Measurements from ENCODE around the gene TAF11L6.
"Not testable (repeated sequence)": the region's sequence is repeated elsewhere in the genome, so short reads cannot be mapped to it uniquely, and the experiment has no call there.

The TAF11L6 gene

GRCh38 chr5:17528369-17528768, at the start of gene TAF11L6:
TAF11L6 (plus strand) TSS chr5:17528669.
- not testable (repeated sequence) for H3K36me3 ChIP-seq (ENCODE audit: insufficient read depth, low read length); H3K9me3 ChIP-seq (ENCODE audit: low read depth, low read length); H3K9ac ChIP-seq (ENCODE audit: insufficient read length); DNase-seq (ENCODE audit: low read depth, low spot score); H3K4me3 ChIP-seq; H3K27ac ChIP-seq

- no peaks in the 10 kb centered on the region for H3K9me3 ChIP-seq (ENCODE audit: low read depth, low read length)
- DNase-seq (ENCODE audit: low read depth, low spot score): no peak
- H3K9ac ChIP-seq (ENCODE audit: insufficient read length): no peak overlapping the region
- H3K27ac ChIP-seq: no peak overlapping the region
- no peak overlapping the region for H3K4me3 ChIP-seq
- no peak for TF ChIP-seq EZH2 (IDR thresholded peaks at IDR 0.05)
- TF ChIP-seq POLR2AphosphoS5 (IDR thresholded peaks at IDR 0.05; ENCODE audit: borderline replicate concordance, low read depth, low read length): no peak
- no peak for TF ChIP-seq FOXP2 (optimal IDR thresholded peaks at IDR 0.05; ENCODE audit: control extremely low read depth, extremely low read length, insufficient read depth)
- no peaks in the 10 kb centered on the region for H3K36me3 ChIP-seq (ENCODE audit: insufficient read depth, low read length)
These were observed 47.1 kb upstream of the TAF11L6 start for GRCh38 chr5:17481378-17481777.

GRCh38 chr5:17482790-17483189, 45.7 kb upstream of the TAF11L6 start:
- TF ChIP-seq POLR2AphosphoS5 (IDR thresholded peaks at IDR 0.05; ENCODE audit: borderline replicate concordance, low read depth, low read length) (no peak), EZH2 (IDR thresholded peaks at IDR 0.05) (no peak), FOXP2 (optimal IDR thresholded peaks at IDR 0.05; ENCODE audit: control extremely low read depth, extremely low read length, insufficient read depth) (no peak)
- DNase-seq (ENCODE audit: low read depth, low spot score): no peak
- Histone ChIP-seq H3K9me3 (ENCODE audit: low read depth, low read length) (no peaks in the 10 kb centered on the region), H3K4me3 (no peak overlapping the region), H3K27ac (no peak overlapping the region), H3K36me3 (ENCODE audit: insufficient read depth, low read length) (no peaks in the 10 kb centered on the region), H3K9ac (ENCODE audit: insufficient read length) (no peak overlapping the region)

- H3K9ac ChIP-seq (ENCODE audit: insufficient read length); H3K9me3 ChIP-seq (ENCODE audit: low read depth, low read length); DNase-seq (ENCODE audit: low read depth, low spot score); H3K36me3 ChIP-seq (ENCODE audit: insufficient read depth, low read length); H3K4me3 ChIP-seq; H3K27ac ChIP-seq: not testable (repeated sequence)
These were observed 41.9 kb upstream of the TAF11L6 start for GRCh38 chr5:17486464-17487173.

GRCh38 chr5:17487174-17487512, 41.3 kb upstream of the TAF11L6 start:
- H3K36me3 ChIP-seq (ENCODE audit: insufficient read depth, low read length): no peaks in the 10 kb centered on the region
- no peak overlapping the region for H3K9ac ChIP-seq (ENCODE audit: insufficient read length)
- DNase-seq (ENCODE audit: low read depth, low spot score): no peak
- no peak overlapping the region for H3K4me3 ChIP-seq
- TF ChIP-seq POLR2AphosphoS5 (IDR thresholded peaks at IDR 0.05; ENCODE audit: borderline replicate concordance, low read depth, low read length) (no peak), EZH2 (IDR thresholded peaks at IDR 0.05) (no peak), FOXP2 (optimal IDR thresholded peaks at IDR 0.05; ENCODE audit: control extremely low read depth, extremely low read length, insufficient read depth) (no peak)
- H3K27ac ChIP-seq: no peak overlapping the region
- H3K9me3 ChIP-seq (ENCODE audit: low read depth, low read length): no peaks in the 10 kb centered on the region

GRCh38 chr5:17491257-17491656, 37.2 kb upstream of the TAF11L6 start:
- not testable (repeated sequence) for H3K27ac ChIP-seq; DNase-seq (ENCODE audit: low read depth, low spot score); H3K36me3 ChIP-seq (ENCODE audit: insufficient read depth, low read length)

GRCh38 chr5:17492770-17493169, 35.7 kb upstream of the TAF11L6 start:
- no peak for DNase-seq (ENCODE audit: low read depth, low spot score)
- TF ChIP-seq FOXP2 (optimal IDR thresholded peaks at IDR 0.05; ENCODE audit: control extremely low read depth, extremely low read length, insufficient read depth) (no peak), POLR2AphosphoS5 (IDR thresholded peaks at IDR 0.05; ENCODE audit: borderline replicate concordance, low read depth, low read length) (no peak), EZH2 (IDR thresholded peaks at IDR 0.05) (no peak)
- Histone ChIP-seq H3K4me3 (no peak overlapping the region), H3K36me3 (ENCODE audit: insufficient read depth, low read length) (no peaks in the 10 kb centered on the region), H3K27ac (no peak overlapping the region), H3K9me3 (ENCODE audit: low read depth, low read length) (no peaks in the 10 kb centered on the region), H3K9ac (ENCODE audit: insufficient read length) (no peak overlapping the region)

More at GRCh38 chr5:17491257-17491656, 37.2 kb upstream of the TAF11L6 start:
- not testable (repeated sequence) for H3K4me3 ChIP-seq; H3K9me3 ChIP-seq (ENCODE audit: low read depth, low read length); H3K9ac ChIP-seq (ENCODE audit: insufficient read length)

- H3K9me3 ChIP-seq (ENCODE audit: low read depth, low read length): no peaks in the 10 kb centered on the region
- no peak for DNase-seq (ENCODE audit: low read depth, low spot score)
- no peak overlapping the region for H3K27ac ChIP-seq
- TF ChIP-seq FOXP2 (optimal IDR thresholded peaks at IDR 0.05; ENCODE audit: control extremely low read depth, extremely low read length, insufficient read depth) (no peak), EZH2 (IDR thresholded peaks at IDR 0.05) (no peak), POLR2AphosphoS5 (IDR thresholded peaks at IDR 0.05; ENCODE audit: borderline replicate concordance, low read depth, low read length) (no peak)
- no peak overlapping the region for H3K9ac ChIP-seq (ENCODE audit: insufficient read length)
- no peak overlapping the region for H3K4me3 ChIP-seq
- H3K36me3 ChIP-seq (ENCODE audit: insufficient read depth, low read length): no peaks in the 10 kb centered on the region
These were observed 31.0 kb upstream of the TAF11L6 start for GRCh38 chr5:17497446-17497845.

- DNase-seq (ENCODE audit: low read depth, low spot score): not testable (repeated sequence)
These were observed 30.5 kb upstream of the TAF11L6 start, which contains the start of gene TAF11L2 for GRCh38 chr5:17497931-17498330. TAF11L2 (plus strand) TSS chr5:17498231.

More at GRCh38 chr5:17497931-17498330, 30.5 kb upstream of the TAF11L6 start, which contains the start of gene TAF11L2:
- H3K9ac ChIP-seq (ENCODE audit: insufficient read length); H3K9me3 ChIP-seq (ENCODE audit: low read depth, low read length); H3K27ac ChIP-seq; H3K36me3 ChIP-seq (ENCODE audit: insufficient read depth, low read length); H3K4me3 ChIP-seq: not testable (repeated sequence)

Data from SK-N-MC (cell line).